BJ (cell line): Measurements from ENCODE around the gene WDR82. TPM values are rescaled to one million over a fixed set of nuclear protein-coding genes. Genes with fewer than 3 reads are reported as not detected.

ENCODE experiments used
- CTCF ChIA-PET: fragments of 350-600 bp; formaldehyde crosslinking; extraction: SDS; loops from one replicate; lab custom pipeline; 2021; ENCODE audit warnings: antibody characterized with exemption, inconsistent platforms; lab: Yijun Ruan, JAX
- POLR2A ChIA-PET: fragments of 300-600 bp; sonication (Branson Sonifier 250); formaldehyde crosslinking; extraction: SDS; loops from one replicate; lab custom pipeline; 2021; ENCODE audit warnings: antibody characterized with exemption; lab: Charles Lee
- DNase-seq: peaks from one replicate; pipeline ENCODE4 v3.0.0-alpha.2; 2011; ENCODE audit warnings: low read depth
- H3K27me3 ChIP-seq: 2 replicates; pipeline ENCODE4 v1.6.0; 2011; ENCODE audit warnings: low read length; ENCODE audit not compliant: control insufficient read depth, insufficient read depth
- H3K36me3 ChIP-seq: 2 replicates; pipeline ENCODE4 v1.5.1; 2011; ENCODE audit warnings: low read length; ENCODE audit not compliant: control insufficient read depth, insufficient read depth
- H3K4me3 ChIP-seq: 2 replicates; pipeline ENCODE4 v1.5.1; 2011; ENCODE audit warnings: low read depth, mild to moderate bottlenecking, control low read depth, low read length
- polyA plus RNA-seq: library from polyadenylated mRNA; depleted of rRNA; stranded (reverse); fragments of >200 nt; gene quantifications from 2 replicates; pipeline ENCODE4 v1.2.3, GENCODE V29; 2011
- TF ChIP-seq, protein P1 (sequence below): IDR thresholded peaks from 2 replicates; pipeline ENCODE4 v1.5.1; 2011; ENCODE audit warnings: low read depth, mild to moderate bottlenecking, control low read depth, inconsistent platforms, low read length, moderate library complexity; ENCODE audit not compliant: insufficient read depth

WDR82 gene
- polyA plus RNA-seq, 1 experiment = 42.3 TPM

DNA sequence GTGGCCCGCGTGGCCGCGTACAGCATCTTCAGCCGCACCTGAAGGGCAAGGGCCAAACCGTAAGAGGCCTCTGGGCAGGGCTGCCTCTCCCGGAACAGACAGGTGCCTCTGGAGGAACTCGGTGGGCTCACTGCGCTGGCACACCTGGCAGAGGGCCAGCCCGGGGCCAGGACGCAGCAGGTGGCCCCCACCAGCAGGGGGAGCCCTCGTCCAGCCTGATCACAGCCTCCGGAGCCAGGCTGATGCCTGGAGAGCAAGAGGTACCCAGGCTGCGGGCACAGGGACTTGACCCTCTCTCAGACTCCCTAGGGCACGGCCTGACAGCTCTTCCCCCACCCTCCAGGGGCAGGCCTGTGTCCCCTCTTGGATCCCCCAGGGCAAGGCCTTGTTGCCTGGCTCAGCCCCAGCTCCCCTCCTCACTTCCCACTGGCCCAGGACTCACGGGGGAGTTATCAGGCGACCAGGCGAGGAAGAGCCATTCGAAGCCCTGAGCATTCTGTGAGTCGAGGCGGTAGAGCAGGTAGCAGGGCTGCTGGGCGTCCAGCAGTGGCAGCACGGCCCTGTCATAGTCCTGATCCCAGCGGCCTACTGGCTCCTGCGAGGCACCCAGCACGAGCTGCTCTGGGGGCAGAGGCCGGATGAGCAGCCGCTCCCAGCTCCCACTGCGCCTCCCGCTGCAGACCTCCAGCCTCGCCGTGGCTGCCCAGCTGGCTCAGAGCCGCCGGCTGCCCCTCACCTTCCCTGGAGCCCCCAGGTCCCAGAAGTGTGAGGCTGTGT lies 46.8 kb downstream of the WDR82 start:
- TF ChIP-seq, protein P1, sequence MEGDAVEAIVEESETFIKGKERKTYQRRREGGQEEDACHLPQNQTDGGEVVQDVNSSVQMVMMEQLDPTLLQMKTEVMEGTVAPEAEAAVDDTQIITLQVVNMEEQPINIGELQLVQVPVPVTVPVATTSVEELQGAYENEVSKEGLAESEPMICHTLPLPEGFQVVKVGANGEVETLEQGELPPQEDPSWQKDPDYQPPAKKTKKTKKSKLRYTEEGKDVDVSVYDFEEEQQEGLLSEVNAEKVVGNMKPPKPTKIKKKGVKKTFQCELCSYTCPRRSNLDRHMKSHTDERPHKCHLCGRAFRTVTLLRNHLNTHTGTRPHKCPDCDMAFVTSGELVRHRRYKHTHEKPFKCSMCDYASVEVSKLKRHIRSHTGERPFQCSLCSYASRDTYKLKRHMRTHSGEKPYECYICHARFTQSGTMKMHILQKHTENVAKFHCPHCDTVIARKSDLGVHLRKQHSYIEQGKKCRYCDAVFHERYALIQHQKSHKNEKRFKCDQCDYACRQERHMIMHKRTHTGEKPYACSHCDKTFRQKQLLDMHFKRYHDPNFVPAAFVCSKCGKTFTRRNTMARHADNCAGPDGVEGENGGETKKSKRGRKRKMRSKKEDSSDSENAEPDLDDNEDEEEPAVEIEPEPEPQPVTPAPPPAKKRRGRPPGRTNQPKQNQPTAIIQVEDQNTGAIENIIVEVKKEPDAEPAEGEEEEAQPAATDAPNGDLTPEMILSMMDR = peak; percentile 95
- no peak for DNase-seq
- Histone ChIP-seq H3K36me3 (peaks cover 54% of the 10 kb centered on the region), H3K27me3 (no peaks in the 10 kb centered on the region), H3K4me3 (no peak overlapping the region)
- POLR2A ChIA-PET = no interaction called here
- CTCF ChIA-PET = interaction anchor here (0.7 to 10.7 kb wide), 17 partner anchors 8 to 120 kb away, joined by 3 to 131 read pairs (median 5); partner anchors contain the start of genes PPM1M and TLR9

DNA sequence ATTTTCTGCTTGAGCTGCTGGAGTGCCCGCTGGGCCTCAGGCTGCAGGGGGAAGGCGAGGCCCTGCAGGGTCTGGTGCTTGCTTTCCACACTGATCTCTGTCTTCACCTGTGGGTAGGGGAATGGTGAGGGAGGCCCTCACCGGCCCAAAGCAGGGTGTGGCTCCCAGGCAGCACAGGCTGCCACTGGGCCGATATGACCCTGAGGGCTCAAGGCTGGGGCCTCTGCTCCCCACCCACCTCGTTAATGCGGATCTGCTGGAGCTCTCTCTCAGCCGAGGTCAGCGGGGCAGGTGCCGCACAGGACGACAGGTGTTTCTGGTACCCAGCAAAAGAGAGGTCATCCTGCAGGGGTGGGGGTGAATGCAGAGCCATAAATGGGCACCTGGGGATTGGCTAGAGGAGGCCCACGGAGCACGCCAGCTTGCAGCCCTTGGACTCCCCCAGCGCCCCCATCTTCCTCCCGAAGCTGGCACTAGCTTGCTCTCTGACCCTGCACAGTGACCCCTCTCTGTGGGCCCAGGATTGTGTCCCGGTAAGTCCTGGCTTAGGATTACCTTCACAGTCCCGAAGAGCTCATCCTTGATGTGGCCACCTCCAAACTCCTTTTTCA lies 47.5 kb downstream of the WDR82 start:
- Histone ChIP-seq H3K4me3 (no peak overlapping the region), H3K27me3 (no peaks in the 10 kb centered on the region), H3K36me3 (peaks cover 54% of the 10 kb centered on the region)
- CTCF ChIA-PET = interaction anchor here (0.9 to 10.7 kb wide), 14 partner anchors 8 to 107 kb away, joined by 3 to 131 read pairs (median 5); partner anchors contain the start of genes PPM1M and TLR9
- TF ChIP-seq, protein P1 = no peak
- DNase-seq = no peak
- POLR2A ChIA-PET = no interaction called here

DNA sequence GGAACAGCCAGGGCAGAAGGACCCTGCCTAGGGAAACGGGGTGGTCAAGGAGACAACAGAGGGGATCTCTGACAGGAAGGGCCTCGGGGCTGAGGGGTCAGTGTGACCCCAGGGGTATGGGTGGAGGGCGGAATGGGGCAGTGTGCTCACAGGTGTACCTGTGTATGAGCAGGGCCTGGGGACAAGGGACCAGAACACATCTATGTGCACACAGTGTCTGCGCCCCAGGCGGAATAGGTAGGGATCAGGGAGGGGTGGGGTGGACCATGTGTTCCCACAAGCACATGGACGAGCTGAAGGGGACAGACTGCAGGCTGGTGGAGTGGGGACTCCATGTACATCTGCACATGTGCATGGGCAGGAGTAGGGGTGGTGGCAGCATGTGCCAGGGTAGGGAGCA lies 48.0 kb downstream of the WDR82 start:
- Histone ChIP-seq H3K4me3 (no peak overlapping the region), H3K27me3 (no peaks in the 10 kb centered on the region), H3K36me3 (peaks cover 54% of the 10 kb centered on the region)
- no peak for DNase-seq
- POLR2A ChIA-PET = no interaction called here
- TF ChIP-seq, protein P1 = no peak
- CTCF ChIA-PET = interaction anchor here (0.9 to 10.7 kb wide), 5 partner anchors 7 to 108 kb away, joined by 3 to 131 read pairs (median 6); partner anchors contain the start of genes PPM1M and TLR9

DNA sequence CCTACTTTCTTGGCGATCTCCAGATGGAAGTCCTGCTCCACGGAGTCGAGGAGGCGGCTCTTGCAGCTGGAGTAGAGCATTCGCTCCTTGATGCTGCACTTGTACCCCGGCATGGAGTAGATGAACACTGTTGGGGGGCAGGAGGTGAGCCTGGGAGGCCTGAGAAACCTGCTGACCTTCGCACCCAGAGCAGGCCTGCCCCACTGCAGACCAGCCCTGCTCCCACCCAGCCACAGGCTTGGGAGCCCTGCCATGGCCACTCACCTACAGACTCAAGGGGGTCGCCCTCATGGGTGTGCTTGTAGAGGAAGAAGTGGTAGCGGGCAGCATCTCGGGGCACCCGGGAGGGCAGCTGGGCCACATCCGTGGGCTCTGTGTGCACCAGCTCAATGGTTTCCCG lies 48.8 kb downstream of the WDR82 start:
- CTCF ChIA-PET = interaction anchor here (1.2 to 10.7 kb wide), 3 partner anchors 6 to 109 kb away, joined by 3 to 131 read pairs (median 4); partner anchors contain the start of gene TLR9

More for the DNA sequence above, 48.8 kb downstream of the WDR82 start:
- TF ChIP-seq, protein P1 = no peak
- H3K36me3 ChIP-seq = peaks cover 50% of the 10 kb centered on the region
- DNase-seq = no peak
- POLR2A ChIA-PET = no interaction called here
- no peaks in the 10 kb centered on the region for H3K27me3 ChIP-seq
- H3K4me3 ChIP-seq = no peak overlapping the region
